HepG2 (cell line): Measurements from ENCODE around the gene SEPHS2. TPM values are rescaled to one million over a fixed set of nuclear protein-coding genes. Genes with fewer than 3 reads are reported as not detected.

Experiments used
- ARHGAP35 ChIP-seq: sonication (generic); formaldehyde crosslinking; IDR thresholded peaks from 2 replicates; pipeline ENCODE4 v1.9.0; 2022; ENCODE audit warnings: mild to moderate bottlenecking, inconsistent platforms, moderate library complexity, missing genetic modification reagents, borderline replicate concordance
- ARID2 ChIP-seq: sonication (generic); formaldehyde crosslinking; IDR thresholded peaks from 2 replicates; pipeline ENCODE4 v1.8.1; 2022; ENCODE audit warnings: mild to moderate bottlenecking, missing genetic modification reagents, borderline replicate concordance
- CBX1 ChIP-seq: IDR thresholded peaks from one replicate; pipeline ENCODE4 v1.6.1; 2016; ENCODE audit warnings: antibody characterized with exemption, low read depth
- HNF4G ChIP-seq, 2 experiments: sonication (generic) in 1 of 2; formaldehyde crosslinking in 1 of 2; IDR thresholded peaks; 2 replicates each; pipeline versions ENCODE4 v1.4.0 to v1.6.1; 2011 to 2020; ENCODE audit warnings: borderline replicate concordance in 2 of 2, low read depth in 2 of 2, mild to moderate bottlenecking in 2 of 2, low read length in 1 of 2, missing genetic modification reagents in 1 of 2, moderate library complexity in 1 of 2
- KDM5A ChIP-seq: fragments of 200-600 bp; sonication (generic); IDR thresholded peaks from 2 replicates; pipeline ENCODE4 v1.7.0; 2018; ENCODE audit warnings: antibody characterized with exemption, mild to moderate bottlenecking, low read length, borderline replicate concordance
- MIER3 ChIP-seq: IDR thresholded peaks from 2 replicates; pipeline ENCODE4 v1.6.1; 2016; ENCODE audit warnings: missing compliant biosample characterization, borderline replicate concordance
- PHF5A ChIP-seq: IDR thresholded peaks from one replicate; pipeline ENCODE4 v1.6.1; 2018; ENCODE audit warnings: low read depth, missing genetic modification reagents; ENCODE audit not compliant: unreplicated experiment
- SUZ12 ChIP-seq: fragments of 150-350 bp; IDR thresholded peaks from 2 replicates; pipeline ENCODE4 v1.6.1; 2014; ENCODE audit warnings: low read depth, low read length
- TSC22D2 ChIP-seq: sonication (generic); formaldehyde crosslinking; IDR thresholded peaks from 2 replicates; pipeline ENCODE4 v1.5.1; 2020; ENCODE audit warnings: missing genetic modification reagents, mild to moderate bottlenecking, borderline replicate concordance
- ZBTB38 ChIP-seq: sonication (generic); formaldehyde crosslinking; IDR thresholded peaks from 2 replicates; pipeline ENCODE4 v1.5.1; 2020; ENCODE audit warnings: mild to moderate bottlenecking, missing genetic modification reagents
- ZFP90 ChIP-seq: sonication (generic); formaldehyde crosslinking; IDR thresholded peaks from 2 replicates; pipeline ENCODE4 v1.8.0; 2022; ENCODE audit warnings: missing genetic modification reagents, mild to moderate bottlenecking, inconsistent platforms, borderline replicate concordance
- ZNF234 ChIP-seq: sonication (generic); formaldehyde crosslinking; conservative IDR thresholded peaks from 2 replicates; pipeline ENCODE4 v1.5.1; 2020; ENCODE audit warnings: mild to moderate bottlenecking, missing genetic modification reagents
- ZNF598 ChIP-seq: sonication (generic); formaldehyde crosslinking; IDR thresholded peaks from 2 replicates; pipeline ENCODE4 v1.5.1; 2020; ENCODE audit warnings: mild to moderate bottlenecking, missing genetic modification reagents, borderline replicate concordance
- ZNF75D ChIP-seq: sonication (generic); formaldehyde crosslinking; IDR thresholded peaks from 2 replicates; pipeline ENCODE4 v1.8.1; 2023; ENCODE audit warnings: missing genetic modification reagents, mild to moderate bottlenecking, borderline replicate concordance
- ZNF784 ChIP-seq: sonication (generic); formaldehyde crosslinking; IDR thresholded peaks from 2 replicates; pipeline ENCODE4 v1.5.1; 2020; ENCODE audit warnings: missing genetic modification reagents, mild to moderate bottlenecking, borderline replicate concordance
- polyA plus RNA-seq, 8 experiments: library from polyadenylated mRNA; depleted of rRNA in 3 of 8; stranded (reverse) in 7 of 8; unstranded in 1 of 8; fragments of >200 nt; fragmentation: Illumina TruSeq in 4 of 8; extraction: Trizol in 4 of 8; gene quantifications; 2 replicates each; pipeline versions ENCODE4 v1.2.1 to v1.2.3, GENCODE V29; 2011 to 2016; ENCODE audit warnings: low read depth in 4 of 8, missing spikeins in 1 of 8, mixed read lengths in 1 of 8; ENCODE audit not compliant: insufficient read depth in 1 of 8
- total RNA-seq, 5 experiments: library from RNA; depleted of rRNA; stranded (reverse); fragments of >200 nt; fragmentation: Illumina TruSeq; extraction: Trizol; gene quantifications; 2 replicates each; pipeline ENCODE4 v1.2.3, GENCODE V29; 2016; ENCODE audit warnings: low read depth in 1 of 5
- TF ChIP-seq, protein P1 (sequence below): sonication (generic); formaldehyde crosslinking; IDR thresholded peaks from 2 replicates; pipeline ENCODE4 v1.8.1; 2023; ENCODE audit warnings: mild to moderate bottlenecking, missing genetic modification reagents
- TF ChIP-seq, protein P2 (sequence below): IDR thresholded peaks from 2 replicates; pipeline ENCODE4 v1.6.1; 2016; ENCODE audit warnings: missing biosample characterization, missing genetic modification reagents, low read depth
- TF ChIP-seq, protein P3 (sequence below): IDR thresholded peaks from 2 replicates; pipeline ENCODE4 v1.6.1; 2012; ENCODE audit warnings: low read length, improper control_type of control experiment

The SEPHS2 gene
- total and polyA plus RNA-seq, 2 of the 13 experiments (the other 11 are each of a cell fraction or from before 2014, with no cell fraction given): 20.7 to 127 TPM

DNA sequence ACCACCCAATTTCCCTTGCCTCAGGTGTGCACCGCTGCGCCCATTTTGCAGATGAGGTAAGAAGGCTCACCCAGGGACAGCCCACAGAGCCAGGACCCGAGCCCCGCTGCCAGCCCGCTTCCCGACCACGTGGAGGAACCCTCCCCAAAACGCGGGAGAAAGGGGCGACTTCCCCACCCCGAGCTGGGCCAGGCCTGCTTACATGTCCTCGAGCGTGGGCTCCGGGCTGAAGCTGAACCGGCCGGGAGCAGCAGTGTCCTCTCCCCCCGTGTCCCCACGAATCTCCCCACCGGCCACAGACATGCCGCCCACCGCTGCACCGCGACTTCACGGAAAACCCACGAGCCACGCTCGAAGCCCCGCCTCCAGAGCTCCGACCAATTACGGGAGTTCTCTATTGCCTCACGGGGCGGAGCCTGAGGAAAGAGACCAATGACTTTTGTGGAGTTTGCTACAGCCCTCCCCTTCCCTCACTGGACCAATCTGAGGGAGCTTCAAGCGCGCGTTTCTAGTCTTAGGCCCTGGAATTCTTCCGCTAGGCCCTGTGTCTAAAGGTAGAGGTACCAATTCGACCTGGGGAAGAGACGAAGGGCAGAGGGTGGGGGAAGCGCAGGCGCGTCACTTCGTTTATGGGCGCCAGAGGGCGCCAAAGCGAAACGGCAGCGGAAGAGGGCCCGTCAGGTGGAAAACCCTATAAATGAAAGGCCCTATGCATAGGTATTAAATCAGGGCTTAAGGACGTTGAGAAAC lies 15.8 kb downstream of the SEPHS2 start, which contains the start of gene DCTPP1 (continued):
- TF ChIP-seq KDM5A (peak; percentile 69; the same call in 1 of the 2 replicates), PHF5A (CRISPR knock-in tag) (no peak), ZNF75D (CRISPR knock-in tag) (0 out of 2 replicates have a peak, but pooled peaks have one; percentile 9), TSC22D2 (CRISPR knock-in tag) (no peak), CBX1 (peak; percentile 63), ARID2 (peak; percentile 95; the same call in 1 of the 2 replicates), ZNF234 (CRISPR knock-in tag) (no peak), SUZ12 (no peak), ZBTB38 (CRISPR knock-in tag) (0 out of 2 replicates have a peak, but pooled peaks have one; percentile 17), HNF4G (IDR thresholded peaks at IDR 0.05; ENCODE audit: borderline replicate concordance, low read depth, low read length) (peak; percentile 30; the same call in 1 of the 2 replicates), HNF4G (CRISPR knock-in tag; IDR thresholded peaks at IDR 0.05; ENCODE audit: borderline replicate concordance, low read depth) (no peak), ARHGAP35 (CRISPR knock-in tag) (no peak; the same call in none of the 2 replicates), ZNF784 (CRISPR knock-in tag) (0 out of 2 replicates have a peak, but pooled peaks have one; percentile 65), ZFP90 (CRISPR knock-in tag) (peak; percentile 75; the same call in 1 of the 2 replicates), MIER3 (peak; percentile 73), ZNF598 (CRISPR knock-in tag) (no peak; the same call in none of the 2 replicates)
- TF ChIP-seq, protein P1, sequence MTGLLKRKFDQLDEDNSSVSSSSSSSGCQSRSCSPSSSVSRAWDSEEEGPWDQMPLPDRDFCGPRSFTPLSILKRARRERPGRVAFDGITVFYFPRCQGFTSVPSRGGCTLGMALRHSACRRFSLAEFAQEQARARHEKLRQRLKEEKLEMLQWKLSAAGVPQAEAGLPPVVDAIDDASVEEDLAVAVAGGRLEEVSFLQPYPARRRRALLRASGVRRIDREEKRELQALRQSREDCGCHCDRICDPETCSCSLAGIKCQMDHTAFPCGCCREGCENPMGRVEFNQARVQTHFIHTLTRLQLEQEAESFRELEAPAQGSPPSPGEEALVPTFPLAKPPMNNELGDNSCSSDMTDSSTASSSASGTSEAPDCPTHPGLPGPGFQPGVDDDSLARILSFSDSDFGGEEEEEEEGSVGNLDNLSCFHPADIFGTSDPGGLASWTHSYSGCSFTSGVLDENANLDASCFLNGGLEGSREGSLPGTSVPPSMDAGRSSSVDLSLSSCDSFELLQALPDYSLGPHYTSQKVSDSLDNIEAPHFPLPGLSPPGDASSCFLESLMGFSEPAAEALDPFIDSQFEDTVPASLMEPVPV (CRISPR knock-in tag): peak; percentile 96
- TF ChIP-seq, protein P2, sequence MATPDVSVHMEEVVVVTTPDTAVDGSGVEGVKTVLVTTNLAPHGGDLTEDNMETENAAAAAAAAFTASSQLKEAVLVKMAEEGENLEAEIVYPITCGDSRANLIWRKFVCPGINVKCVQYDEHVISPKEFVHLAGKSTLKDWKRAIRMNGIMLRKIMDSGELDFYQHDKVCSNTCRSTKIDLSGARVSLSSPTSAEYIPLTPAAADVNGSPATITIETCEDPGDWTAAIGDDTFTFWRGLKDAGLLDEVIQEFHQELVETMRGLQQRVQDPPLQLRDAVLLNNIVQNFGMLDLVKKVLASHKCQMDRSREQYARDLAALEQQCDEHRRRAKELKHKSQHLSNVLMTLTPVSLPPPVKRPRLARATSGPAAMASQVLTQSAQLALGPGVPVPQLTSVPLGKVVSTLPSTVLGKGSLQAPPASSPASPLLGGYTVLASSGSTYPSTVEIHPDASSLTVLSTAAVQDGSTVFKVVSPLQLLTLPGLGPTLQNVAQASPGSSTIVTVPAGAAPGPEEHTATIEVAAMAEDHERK (CRISPR knock-in tag): no peak
- TF ChIP-seq, protein P3, sequence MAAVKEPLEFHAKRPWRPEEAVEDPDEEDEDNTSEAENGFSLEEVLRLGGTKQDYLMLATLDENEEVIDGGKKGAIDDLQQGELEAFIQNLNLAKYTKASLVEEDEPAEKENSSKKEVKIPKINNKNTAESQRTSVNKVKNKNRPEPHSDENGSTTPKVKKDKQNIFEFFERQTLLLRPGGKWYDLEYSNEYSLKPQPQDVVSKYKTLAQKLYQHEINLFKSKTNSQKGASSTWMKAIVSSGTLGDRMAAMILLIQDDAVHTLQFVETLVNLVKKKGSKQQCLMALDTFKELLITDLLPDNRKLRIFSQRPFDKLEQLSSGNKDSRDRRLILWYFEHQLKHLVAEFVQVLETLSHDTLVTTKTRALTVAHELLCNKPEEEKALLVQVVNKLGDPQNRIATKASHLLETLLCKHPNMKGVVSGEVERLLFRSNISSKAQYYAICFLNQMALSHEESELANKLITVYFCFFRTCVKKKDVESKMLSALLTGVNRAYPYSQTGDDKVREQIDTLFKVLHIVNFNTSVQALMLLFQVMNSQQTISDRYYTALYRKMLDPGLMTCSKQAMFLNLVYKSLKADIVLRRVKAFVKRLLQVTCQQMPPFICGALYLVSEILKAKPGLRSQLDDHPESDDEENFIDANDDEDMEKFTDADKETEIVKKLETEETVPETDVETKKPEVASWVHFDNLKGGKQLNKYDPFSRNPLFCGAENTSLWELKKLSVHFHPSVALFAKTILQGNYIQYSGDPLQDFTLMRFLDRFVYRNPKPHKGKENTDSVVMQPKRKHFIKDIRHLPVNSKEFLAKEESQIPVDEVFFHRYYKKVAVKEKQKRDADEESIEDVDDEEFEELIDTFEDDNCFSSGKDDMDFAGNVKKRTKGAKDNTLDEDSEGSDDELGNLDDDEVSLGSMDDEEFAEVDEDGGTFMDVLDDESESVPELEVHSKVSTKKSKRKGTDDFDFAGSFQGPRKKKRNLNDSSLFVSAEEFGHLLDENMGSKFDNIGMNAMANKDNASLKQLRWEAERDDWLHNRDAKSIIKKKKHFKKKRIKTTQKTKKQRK: no peak
